Panc1 (cell line): ENCODE measurements around the gene OVCH1. TPM values are rescaled to one million over a fixed set of nuclear protein-coding genes. Genes with fewer than 3 reads are reported as not detected.

Source experiments
- ATAC-seq: fragments of 200-7000 bp; cut with Tn5 transposase; 2 replicates; pipeline ENCODE4 v1.9.1; 2020; ENCODE audit warnings: mild to moderate bottlenecking, moderate library complexity
- BruUV-seq: library from RNA; stranded (reverse); fragments of 400-500 nt; replicated peaks from 2 replicates; lab custom pipeline; 2021; lab: Mats Ljungman, UMichigan
- CTCF ChIA-PET: fragments of 300-600 bp; sonication (Branson Sonifier 250); formaldehyde crosslinking; loops from one replicate; lab custom pipeline; 2022; ENCODE audit warnings: antibody characterized with exemption; lab: Charles Lee
- POLR2A ChIA-PET: fragments of 300-600 bp; sonication (Branson Sonifier 250); formaldehyde crosslinking; loops from one replicate; lab custom pipeline; 2022; ENCODE audit warnings: antibody characterized with exemption; lab: Charles Lee
- DNase-seq: peaks from one replicate; pipeline ENCODE4 v3.0.0-alpha.2; 2010; ENCODE audit warnings: low read depth, low spot score
- H3K27ac ChIP-seq: 2 replicates; pipeline ENCODE4 v1.5.1; 2011; ENCODE audit warnings: mild to moderate bottlenecking, low read length, inconsistent platforms
- H3K27me3 ChIP-seq: fragments of 200-500 bp; sonication (Bioruptor generic); 2 replicates; pipeline ENCODE4 v1.6.0; 2014; ENCODE audit warnings: low read length, inconsistent platforms; ENCODE audit not compliant: control insufficient read depth, insufficient read depth
- H3K36me3 ChIP-seq: fragments of 200-500 bp; sonication (Bioruptor generic); 2 replicates; pipeline ENCODE4 v1.5.1; 2014; ENCODE audit warnings: inconsistent platforms, mild to moderate bottlenecking, low read length, moderate library complexity; ENCODE audit not compliant: control insufficient read depth, insufficient read depth
- H3K4me1 ChIP-seq: 2 replicates; pipeline ENCODE4 v1.5.1; 2011; ENCODE audit warnings: inconsistent platforms, mild to moderate bottlenecking, low read length, moderate library complexity; ENCODE audit not compliant: control insufficient read depth, insufficient read depth
- H3K4me3 ChIP-seq, 2 experiments: 2 replicates each; pipeline ENCODE4 v1.5.1; 2011 to 2012; ENCODE audit warnings: low read depth in 2 of 2, low read length in 2 of 2, mild to moderate bottlenecking in 2 of 2, inconsistent platforms in 1 of 2, moderate library complexity in 1 of 2
- H3K9me3 ChIP-seq: fragments of 200-500 bp; sonication (Bioruptor generic); 2 replicates; pipeline ENCODE4 v1.5.1; 2014; ENCODE audit warnings: low read depth, mild to moderate bottlenecking, inconsistent platforms, low read length, moderate library complexity; ENCODE audit not compliant: control insufficient read depth, insufficient read depth
- CTCF ChIP-seq: fragments of 450-650 bp; IDR thresholded peaks from 2 replicates; pipeline ENCODE4 v1.5.1; 2017; ENCODE audit warnings: mild to moderate bottlenecking
- POLR2AphosphoS5 ChIP-seq: IDR thresholded peaks from 2 replicates; pipeline ENCODE4 v1.6.1; 2012; ENCODE audit warnings: mild to moderate bottlenecking, low read depth, low read length, moderate library complexity
- SIN3A ChIP-seq: IDR thresholded peaks from 2 replicates; pipeline ENCODE4 v1.6.1; 2012; ENCODE audit warnings: low read depth, mild to moderate bottlenecking, low read length, moderate library complexity, borderline replicate concordance; ENCODE audit not compliant: insufficient read depth
- TCF7L2 ChIP-seq: IDR thresholded peaks from 2 replicates; pipeline ENCODE4 v1.6.1; 2011; ENCODE audit warnings: mild to moderate bottlenecking, low read depth, low read length, inconsistent platforms
- in situ Hi-C: cut with HindIII; loops from 2 replicates; pipeline ENCODE4 v1.10.0; 2016; ENCODE audit warnings: low sequenced_read_pairs, low pct_unique_long_range_greater_than_20kb
- intact Hi-C: fragments of 100-400 bp; cut with micrococcal nuclease; formaldehyde crosslinking; loops from one replicate; pipeline ENCODE4 v1.10.0; 2022; ENCODE audit not compliant: unreplicated experiment
- total RNA-seq: library from RNA; stranded (reverse); gene quantifications from one replicate; pipeline ENCODE4 v1.2.1, GENCODE V29; 2021; ENCODE audit not compliant: unreplicated experiment
- TF ChIP-seq, protein P1 (sequence below), 2 experiments: IDR thresholded peaks; 2 replicates each; pipeline ENCODE4 v1.6.1; 2011 to 2012; ENCODE audit warnings: low read depth in 2 of 2, control low read depth in 1 of 2, low read length in 1 of 2, mild to moderate bottlenecking in 1 of 2, moderate library complexity in 1 of 2; ENCODE audit not compliant: insufficient read depth in 1 of 2

OVCH1 gene
- total RNA-seq, 1 experiment from 2014 or later: not detected

- in situ Hi-C loops: no loop called here
- Histone ChIP-seq H3K27ac (no peak overlapping the region), H3K27me3 (peaks cover 11% of the 10 kb centered on the region), H3K9me3 (no peaks in the 10 kb centered on the region), H3K4me1 (no peaks in the 10 kb centered on the region), H3K4me3 (no peak overlapping the region), H3K36me3 (no peaks in the 10 kb centered on the region)
- POLR2A ChIA-PET: no interaction called here
- intact Hi-C loops: no loop called here
- no peak for DNase-seq
- ATAC-seq: no peak
- CTCF ChIA-PET: no interaction called here
- no TSS peak for BruUV-seq
- TF ChIP-seq SIN3A (no peak), TCF7L2 (no peak), CTCF (no peak), POLR2AphosphoS5 (no peak)
- TF ChIP-seq, protein P1, sequence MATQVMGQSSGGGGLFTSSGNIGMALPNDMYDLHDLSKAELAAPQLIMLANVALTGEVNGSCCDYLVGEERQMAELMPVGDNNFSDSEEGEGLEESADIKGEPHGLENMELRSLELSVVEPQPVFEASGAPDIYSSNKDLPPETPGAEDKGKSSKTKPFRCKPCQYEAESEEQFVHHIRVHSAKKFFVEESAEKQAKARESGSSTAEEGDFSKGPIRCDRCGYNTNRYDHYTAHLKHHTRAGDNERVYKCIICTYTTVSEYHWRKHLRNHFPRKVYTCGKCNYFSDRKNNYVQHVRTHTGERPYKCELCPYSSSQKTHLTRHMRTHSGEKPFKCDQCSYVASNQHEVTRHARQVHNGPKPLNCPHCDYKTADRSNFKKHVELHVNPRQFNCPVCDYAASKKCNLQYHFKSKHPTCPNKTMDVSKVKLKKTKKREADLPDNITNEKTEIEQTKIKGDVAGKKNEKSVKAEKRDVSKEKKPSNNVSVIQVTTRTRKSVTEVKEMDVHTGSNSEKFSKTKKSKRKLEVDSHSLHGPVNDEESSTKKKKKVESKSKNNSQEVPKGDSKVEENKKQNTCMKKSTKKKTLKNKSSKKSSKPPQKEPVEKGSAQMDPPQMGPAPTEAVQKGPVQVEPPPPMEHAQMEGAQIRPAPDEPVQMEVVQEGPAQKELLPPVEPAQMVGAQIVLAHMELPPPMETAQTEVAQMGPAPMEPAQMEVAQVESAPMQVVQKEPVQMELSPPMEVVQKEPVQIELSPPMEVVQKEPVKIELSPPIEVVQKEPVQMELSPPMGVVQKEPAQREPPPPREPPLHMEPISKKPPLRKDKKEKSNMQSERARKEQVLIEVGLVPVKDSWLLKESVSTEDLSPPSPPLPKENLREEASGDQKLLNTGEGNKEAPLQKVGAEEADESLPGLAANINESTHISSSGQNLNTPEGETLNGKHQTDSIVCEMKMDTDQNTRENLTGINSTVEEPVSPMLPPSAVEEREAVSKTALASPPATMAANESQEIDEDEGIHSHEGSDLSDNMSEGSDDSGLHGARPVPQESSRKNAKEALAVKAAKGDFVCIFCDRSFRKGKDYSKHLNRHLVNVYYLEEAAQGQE (IDR thresholded peaks at IDR 0.05; ENCODE audit: insufficient read depth in 1 of 2, low read depth in 2 of 2, low read length in 1 of 2): no peak
Measured at GRCh38 chr12:29405561-29405960, 91.9 kb downstream of the OVCH1 start.

- intact Hi-C loops (no loop called here), in situ Hi-C loops (no loop called here)
- no peak for ATAC-seq
- Histone ChIP-seq H3K9me3 (no peaks in the 10 kb centered on the region), H3K4me1 (no peaks in the 10 kb centered on the region), H3K27ac (no peak overlapping the region), H3K4me3 (no peak overlapping the region), H3K27me3 (peaks cover 11% of the 10 kb centered on the region), H3K36me3 (no peaks in the 10 kb centered on the region; the same call in 1 of the 2 replicates)
- no TSS peak for BruUV-seq
- DNase-seq: no peak
- ChIA-PET CTCF (no interaction called here), POLR2A (no interaction called here)
- TF ChIP-seq SIN3A: no peak
- no peak for TF ChIP-seq TCF7L2
- TF ChIP-seq CTCF: no peak
- TF ChIP-seq POLR2AphosphoS5: no peak
- TF ChIP-seq, protein P1 (IDR thresholded peaks at IDR 0.05; ENCODE audit: insufficient read depth in 1 of 2, low read depth in 2 of 2, low read length in 1 of 2): no peak
Measured at GRCh38 chr12:29403991-29404390, 93.5 kb downstream of the OVCH1 start.
